IPS-18a (cell line): ENCODE measurements around the gene SPX.

Source experiments
- H3K27ac ChIP-seq: one replicate; pipeline ENCODE4 v1.5.1; 2013; ENCODE audit warnings: low read length
- H3K27me3 ChIP-seq: one replicate; pipeline ENCODE4 v1.6.1; 2013; ENCODE audit warnings: mild to moderate bottlenecking, low read length; ENCODE audit not compliant: control insufficient read depth, insufficient read depth
- H3K36me3 ChIP-seq: one replicate; pipeline ENCODE4 v1.6.1; 2013; ENCODE audit warnings: low read depth, low read length; ENCODE audit not compliant: control insufficient read depth
- H3K4me1 ChIP-seq: one replicate; pipeline ENCODE4 v1.6.1; 2013; ENCODE audit warnings: low read depth, low read length; ENCODE audit not compliant: control insufficient read depth
- H3K4me3 ChIP-seq: one replicate; pipeline ENCODE4 v1.5.1; 2013; ENCODE audit warnings: low read length
- H3K9ac ChIP-seq: one replicate; pipeline ENCODE4 v1.6.1; 2013; ENCODE audit warnings: mild to moderate bottlenecking, low read length, moderate library complexity
- H3K9me3 ChIP-seq: one replicate; pipeline ENCODE4 v1.6.1; 2013; ENCODE audit warnings: low read depth, low read length; ENCODE audit not compliant: control insufficient read depth

SPX gene

GRCh38 chr12:21526053-21526452 is at the start of gene SPX:
Gene SPX (plus strand): TSS chr12:21526296. CDS start chr12:21526473, 177 bp downstream.
- H3K27ac ChIP-seq, result no peak within 1 kb of the TSS
- H3K9ac ChIP-seq, result no peak within 1 kb of the TSS
- H3K36me3 ChIP-seq, result no peaks in the 10 kb centered on the region
- H3K9me3 ChIP-seq, result no peaks in the 10 kb centered on the region
- H3K27me3 ChIP-seq, result peaks cover 47% of the 10 kb centered on the region
- peaks cover 7% of the 10 kb centered on the region for H3K4me1 ChIP-seq
- peak within 1 kb of the TSS; percentile 60 for H3K4me3 ChIP-seq

GRCh38 chr12:21476949-21477348 is 49.1 kb upstream of the SPX start:
- Histone ChIP-seq H3K36me3 (peaks cover 33% of the 10 kb centered on the region), H3K27me3 (no peaks in the 10 kb centered on the region), H3K4me3 (no peak overlapping the region), H3K9me3 (no peaks in the 10 kb centered on the region), H3K4me1 (no peaks in the 10 kb centered on the region), H3K9ac (no peak overlapping the region), H3K27ac (no peak overlapping the region)

DNA sequence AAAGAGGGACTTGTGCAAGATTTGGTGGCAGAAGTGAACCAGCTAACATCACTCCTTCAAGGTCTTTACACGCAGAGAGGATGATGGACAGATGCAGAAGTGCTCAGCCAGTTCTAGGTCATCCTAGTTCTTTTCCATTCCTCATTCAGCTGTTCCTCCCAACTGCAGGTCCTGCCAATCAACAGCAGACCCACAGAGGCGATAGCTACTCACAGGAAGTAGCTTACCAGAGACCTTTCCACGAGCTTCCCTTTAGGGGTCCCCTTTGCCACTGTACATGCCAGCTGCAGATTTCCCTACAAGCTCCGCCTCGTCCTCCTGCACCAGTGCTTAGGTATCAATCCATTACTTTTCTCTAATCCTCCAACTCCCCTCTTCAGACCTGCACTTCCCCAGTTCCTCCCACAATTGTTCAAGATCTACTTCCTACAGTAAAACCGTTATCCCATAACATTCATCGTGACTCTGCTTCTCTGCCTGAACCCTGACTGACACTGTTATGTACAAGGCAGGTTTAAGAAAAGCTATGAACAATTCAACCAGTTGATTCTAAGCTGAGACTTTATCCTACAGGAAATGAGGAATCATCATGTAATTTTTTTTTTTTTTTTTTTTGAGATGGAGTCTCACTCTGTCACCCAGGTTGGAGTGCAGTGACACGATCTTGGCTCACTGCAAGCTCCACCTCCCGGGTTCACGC is 47.2 kb upstream of the SPX start:
- no peak overlapping the region for H3K9ac ChIP-seq
- H3K4me3 ChIP-seq, result no peak overlapping the region
- H3K27me3 ChIP-seq, result no peaks in the 10 kb centered on the region
- no peak overlapping the region for H3K27ac ChIP-seq
- no peaks in the 10 kb centered on the region for H3K9me3 ChIP-seq
- H3K36me3 ChIP-seq, result peaks cover 34% of the 10 kb centered on the region
- H3K4me1 ChIP-seq, result no peaks in the 10 kb centered on the region

GRCh38 chr12:21483531-21483930 is 42.6 kb upstream of the SPX start:
- H3K4me3 ChIP-seq, result no peak overlapping the region
- peaks cover 19% of the 10 kb centered on the region for H3K36me3 ChIP-seq
- no peaks in the 10 kb centered on the region for H3K9me3 ChIP-seq
- no peaks in the 10 kb centered on the region for H3K4me1 ChIP-seq
- no peak overlapping the region for H3K9ac ChIP-seq
- no peak overlapping the region for H3K27ac ChIP-seq
- no peaks in the 10 kb centered on the region for H3K27me3 ChIP-seq

DNA sequence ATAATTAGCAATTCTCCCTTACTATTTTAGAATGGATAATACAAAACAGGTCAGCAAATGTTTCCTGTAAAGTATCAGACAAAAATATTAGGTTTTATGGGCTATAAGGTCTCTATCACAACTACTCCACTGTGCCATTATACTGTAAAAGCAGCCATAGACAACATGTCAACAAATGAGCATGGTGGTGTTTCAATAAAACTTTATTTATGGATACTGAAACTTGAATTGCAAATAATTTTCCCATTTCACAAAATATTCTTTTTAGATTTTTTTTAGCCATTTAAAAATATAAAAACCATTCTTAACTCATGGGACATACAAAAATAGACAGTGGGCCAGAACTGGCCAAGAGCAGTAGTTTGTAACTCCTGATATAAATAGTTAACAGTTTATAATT is 40.1 kb upstream of the SPX start:
- no peaks in the 10 kb centered on the region for H3K27me3 ChIP-seq
- no peak overlapping the region for H3K4me3 ChIP-seq
- no peaks in the 10 kb centered on the region for H3K4me1 ChIP-seq
- H3K9ac ChIP-seq, result no peak overlapping the region
- no peak overlapping the region for H3K27ac ChIP-seq
- peaks cover 28% of the 10 kb centered on the region for H3K36me3 ChIP-seq
- H3K9me3 ChIP-seq, result no peaks in the 10 kb centered on the region

DNA sequence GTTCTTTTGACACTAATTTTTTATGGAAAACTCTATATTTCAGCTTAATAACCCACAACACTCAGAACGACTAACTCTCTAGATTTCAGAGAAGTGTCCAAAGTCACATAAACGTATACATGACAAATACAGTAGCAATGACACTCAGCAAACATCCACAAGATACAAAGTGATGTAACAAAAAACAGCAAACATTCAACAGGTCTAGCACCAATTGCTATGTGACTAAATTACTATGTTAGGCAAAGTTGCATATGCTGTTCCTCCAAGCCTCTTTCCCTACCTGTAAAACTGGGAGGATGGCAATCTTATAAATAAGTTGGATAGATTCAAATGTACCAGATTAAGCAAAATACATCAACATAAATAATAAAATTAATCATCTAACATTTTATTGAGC is 26.3 kb upstream of the SPX start:
- Histone ChIP-seq H3K27ac (no peak overlapping the region), H3K9me3 (no peaks in the 10 kb centered on the region), H3K36me3 (peaks cover 28% of the 10 kb centered on the region), H3K9ac (no peak overlapping the region), H3K4me1 (peaks cover 8% of the 10 kb centered on the region), H3K27me3 (no peaks in the 10 kb centered on the region), H3K4me3 (no peak overlapping the region)

DNA sequence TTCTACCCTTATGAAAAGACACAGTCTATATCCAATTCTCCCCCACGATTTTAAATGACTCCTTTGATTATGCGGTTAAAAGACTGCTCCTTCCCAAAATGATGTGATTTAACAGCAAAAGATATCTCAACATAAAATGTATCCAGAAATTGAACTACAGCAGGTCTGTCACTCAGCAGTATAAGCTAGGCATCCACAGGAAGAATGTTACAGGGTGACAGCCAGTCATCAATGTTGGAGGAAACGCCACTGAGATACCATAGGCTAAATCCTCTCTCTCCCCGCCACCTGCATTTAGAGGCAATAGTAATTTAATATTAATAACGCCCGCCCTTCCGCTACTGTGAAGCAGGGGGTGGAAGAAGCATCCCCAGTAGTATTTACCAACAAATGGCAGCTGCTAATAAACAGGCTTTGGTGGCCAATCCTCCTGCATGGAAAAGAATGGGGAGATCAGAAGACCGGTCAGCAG is 25.3 kb upstream of the SPX start:
- peak overlapping the region; percentile 76 for H3K4me3 ChIP-seq
- H3K9ac ChIP-seq, result peak overlapping the region; percentile 72
- no peak overlapping the region for H3K27ac ChIP-seq
- H3K9me3 ChIP-seq, result no peaks in the 10 kb centered on the region
- H3K4me1 ChIP-seq, result peaks cover 8% of the 10 kb centered on the region
- peaks cover 22% of the 10 kb centered on the region for H3K36me3 ChIP-seq
- H3K27me3 ChIP-seq, result no peaks in the 10 kb centered on the region

GRCh38 chr12:21501258-21502163 is 24.6 kb upstream of the SPX start, which contains the start of the genes GOLT1B and RECQL:
Gene GOLT1B (plus strand): TSS chr12:21501789. CDS start chr12:21501924, 135 bp downstream.
Gene RECQL (minus strand): TSS chr12:21501635. CDS start chr12:21499570, 2,065 bp downstream.
- H3K27me3 ChIP-seq, result no peaks in the 10 kb centered on the region
- H3K27ac ChIP-seq, result no peak within 1 kb of the TSS
- H3K9me3 ChIP-seq, result no peaks in the 10 kb centered on the region
- H3K4me3 ChIP-seq, result peak within 1 kb of the TSS; percentile 76
- peak within 1 kb of the TSS; percentile 72 for H3K9ac ChIP-seq
- H3K4me1 ChIP-seq, result peaks cover 8% of the 10 kb centered on the region
- H3K36me3 ChIP-seq, result peaks cover 17% of the 10 kb centered on the region

DNA sequence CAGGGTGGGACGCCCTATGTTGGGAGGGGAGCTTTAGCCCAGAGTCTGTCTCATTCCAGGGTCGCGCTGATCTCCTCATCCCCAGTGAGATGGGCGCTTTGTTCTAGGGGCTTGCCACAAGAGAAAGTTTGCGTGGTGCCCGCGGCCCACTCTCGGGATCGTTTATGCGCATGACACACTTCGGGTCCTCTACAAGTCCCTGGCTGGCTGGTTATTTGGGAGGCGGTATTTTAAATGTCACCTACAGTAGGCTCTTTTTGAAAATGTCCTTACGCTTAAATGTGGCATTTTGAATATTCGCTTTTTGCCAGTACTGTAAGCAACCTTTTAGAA is 24.0 kb upstream of the SPX start:
- Histone ChIP-seq H3K4me3 (peak overlapping the region; percentile 76), H3K9me3 (no peaks in the 10 kb centered on the region), H3K4me1 (peaks cover 8% of the 10 kb centered on the region), H3K36me3 (peaks cover 11% of the 10 kb centered on the region), H3K9ac (peak overlapping the region; percentile 72), H3K27ac (no peak overlapping the region), H3K27me3 (no peaks in the 10 kb centered on the region)

GRCh38 chr12:21502872-21503271 is 23.2 kb upstream of the SPX start:
- Histone ChIP-seq H3K9ac (peak overlapping the region; percentile 72), H3K27ac (no peak overlapping the region), H3K9me3 (no peaks in the 10 kb centered on the region), H3K4me3 (peak overlapping the region; percentile 76), H3K27me3 (no peaks in the 10 kb centered on the region), H3K36me3 (peaks cover 4% of the 10 kb centered on the region), H3K4me1 (peaks cover 8% of the 10 kb centered on the region)

DNA sequence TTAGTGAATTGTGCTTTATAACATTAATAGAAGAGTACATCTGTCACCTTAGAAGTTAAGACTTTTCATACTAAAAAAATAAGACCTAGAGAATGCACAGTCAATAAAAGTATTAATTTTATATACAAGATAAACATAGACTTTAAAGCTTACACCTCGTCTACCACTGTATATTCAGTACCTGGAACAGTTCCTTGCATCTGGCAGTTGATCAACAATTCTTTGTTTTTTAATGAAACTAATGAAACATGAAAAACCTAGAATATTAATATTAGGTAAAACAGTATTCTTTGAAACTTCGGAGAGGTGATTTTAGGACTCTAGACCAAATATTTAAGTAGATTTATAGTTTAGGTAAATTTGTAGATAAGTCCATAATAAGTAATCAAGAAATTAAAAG is 20.2 kb upstream of the SPX start:
- Histone ChIP-seq H3K27ac (no peak overlapping the region), H3K9ac (no peak overlapping the region), H3K36me3 (peaks cover 9% of the 10 kb centered on the region), H3K4me1 (peaks cover 3% of the 10 kb centered on the region), H3K9me3 (no peaks in the 10 kb centered on the region), H3K27me3 (no peaks in the 10 kb centered on the region), H3K4me3 (no peak overlapping the region)
